Measurements from ENCODE around the gene ROBO1. TPM values are rescaled to one million over a fixed set of nuclear protein-coding genes. Genes with fewer than 3 reads are reported as not detected.

ROBO1 gene
- total and polyA plus RNA-seq, 2 of the 8 experiments (the other 6 are each of a cell fraction or from before 2014, with no cell fraction given) = 51.4 to 91.0 TPM

GRCh38 chr3:78823434-78823833 is 944.4 kb downstream of the ROBO1 start:
- no peak overlapping the region for H2AK5ac ChIP-seq (ENCODE audit: low read depth, low read length)
- FAIRE-seq = no peak
- H3K4me2 ChIP-seq (ENCODE audit: insufficient read depth in 1 of 2, low read depth in 2 of 2, low read length in 2 of 2) = no peak overlapping the region
- no peak overlapping the region for H3K56ac ChIP-seq (replicated peaks; ENCODE audit: insufficient read length, low read depth, low read length)
- no peak overlapping the region for H2BK15ac ChIP-seq (ENCODE audit: low read length)
- H3K27me3 ChIP-seq (replicated peaks in 1 of 4; ENCODE audit: control insufficient read depth in 3 of 4, extremely low read depth in 1 of 4, insufficient read depth in 3 of 4, low read length in 3 of 4) = no peaks in the 10 kb centered on the region
- H3K4me3 ChIP-seq (ENCODE audit: extremely low read depth in 1 of 4, insufficient read depth in 2 of 4, low read depth in 3 of 4, low read length in 4 of 4) = no peak overlapping the region
- TF ChIP-seq POLR2A (IDR thresholded peaks at IDR 0.05; ENCODE audit: control extremely low read depth in 1 of 2, low read depth in 2 of 2, low read length in 2 of 2) = no peak
- TF ChIP-seq SP2 (IDR thresholded peaks at IDR 0.05; ENCODE audit: low read length) = no peak
- no peak for TF ChIP-seq BACH1 (IDR thresholded peaks at IDR 0.05; ENCODE audit: low read length)
- no peak for TF ChIP-seq SUZ12 (IDR thresholded peaks at IDR 0.05; ENCODE audit: low read length)
- no peak for TF ChIP-seq JUND (IDR thresholded peaks at IDR 0.05; ENCODE audit: low read length)
- no peak for TF ChIP-seq SRF (IDR thresholded peaks at IDR 0.05; ENCODE audit: low read depth, low read length)
- no peak for TF ChIP-seq SIN3A (conservative IDR thresholded peaks at IDR 0.05 in 1 of 2, IDR thresholded peaks at IDR 0.05 in 1 of 2; ENCODE audit: low read depth in 1 of 2, low read length in 2 of 2)
- no peak for TF ChIP-seq HDAC6 (IDR thresholded peaks at IDR 0.05; ENCODE audit: low read depth, low read length)
- TF ChIP-seq ATF3 (IDR thresholded peaks at IDR 0.05; ENCODE audit: insufficient read depth, low read depth, low read length) = no peak
- no peak for TF ChIP-seq POU5F1 (IDR thresholded peaks at IDR 0.05; ENCODE audit: low read depth, low read length)
- TF ChIP-seq FOSL1 (IDR thresholded peaks at IDR 0.05; ENCODE audit: insufficient read depth, low read depth, low read length) = no peak
- no peak for TF ChIP-seq JUN (IDR thresholded peaks at IDR 0.05; ENCODE audit: low read depth, low read length)
- no peak for TF ChIP-seq NRF1 (IDR thresholded peaks at IDR 0.05; ENCODE audit: low read depth, low read length)
- TF ChIP-seq CTBP2 (IDR thresholded peaks at IDR 0.05; ENCODE audit: borderline replicate concordance, insufficient read depth, insufficient read length, low read length) = no peak
- no peak overlapping the region for H4K91ac ChIP-seq (replicated peaks; ENCODE audit: insufficient read length, low read length)
- WGBS, 2 experiments (ENCODE audit: extremely low coverage in 1 of 2, insufficient coverage in 1 of 2, insufficient read length in 1 of 2, insufficient replicate concordance in 2 of 2, low coverage in 1 of 2, low lambda C conversion rate in 2 of 2, missing lambda C conversion rate in 1 of 2) = 97% methylated on average over 4 of the region's 4 CpGs; no CpG with 5 or more reads in 1 of the 2 experiments
- no peaks in the 10 kb centered on the region for H3K36me3 ChIP-seq (ENCODE audit: control insufficient read depth in 2 of 4, insufficient read depth in 4 of 4, low read length in 3 of 4)
- H3K18ac ChIP-seq (ENCODE audit: extremely low read depth, low read length) = no peak overlapping the region
- no peak overlapping the region for H3K4ac ChIP-seq (replicated peaks; ENCODE audit: insufficient read length, low read depth, low read length)
- H2AFZ ChIP-seq (ENCODE audit: low read length) = no peak overlapping the region
- no peak overlapping the region for H3K14ac ChIP-seq (ENCODE audit: insufficient read length)
- H4K5ac ChIP-seq (ENCODE audit: insufficient read length, low read depth, low read length) = no peak overlapping the region
- no peak for DNase-seq (ENCODE audit: low read depth in 1 of 2, low spot score in 2 of 2)
- H4K8ac ChIP-seq (ENCODE audit: extremely low read depth, insufficient read depth, low read length) = no peak overlapping the region
- CTCF ChIA-PET (ENCODE audit: partially characterized antibody) = no interaction called here
- H3K9ac ChIP-seq (replicated peaks in 1 of 4; ENCODE audit: extremely low read depth in 1 of 4, low read depth in 3 of 4, low read length in 3 of 4) = no peak overlapping the region
- H4K20me1 ChIP-seq (replicated peaks in 1 of 2; ENCODE audit: control insufficient read depth in 1 of 2, insufficient read depth in 2 of 2, low read length in 2 of 2) = peaks cover 0 to 1% of the 10 kb centered on the region in 2 experiments
- H2BK20ac ChIP-seq (ENCODE audit: low read length) = no peak overlapping the region
- H3K9me3 ChIP-seq (ENCODE audit: insufficient read depth in 2 of 2, low read depth in 1 of 2, low read length in 1 of 2) = no peaks in the 10 kb centered on the region; a peak in 1 of 4 replicates
- H2BK5ac ChIP-seq (ENCODE audit: low read depth, low read length) = no peak overlapping the region
- H3K27ac ChIP-seq (ENCODE audit: low read depth, low read length) = no peak overlapping the region
- H3K79me1 ChIP-seq (ENCODE audit: low read depth, low read length) = 0 out of 2 replicates have a peak, but pooled peaks cover 2% of the 10 kb centered on the region
- H3K23ac ChIP-seq (ENCODE audit: insufficient read length) = no peak overlapping the region
- no peaks in the 10 kb centered on the region for H3K23me2 ChIP-seq (ENCODE audit: low read depth, low read length)
- H2BK12ac ChIP-seq (ENCODE audit: low read depth, low read length) = no peak overlapping the region
- H2BK120ac ChIP-seq (replicated peaks; ENCODE audit: low read depth, low read length) = no peak overlapping the region
- POLR2A ChIA-PET (ENCODE audit: partially characterized antibody) = no interaction called here
- H3K79me2 ChIP-seq (ENCODE audit: control insufficient read depth in 1 of 2, insufficient read depth in 2 of 2, low read length in 2 of 2) = no peaks in the 10 kb centered on the region; a peak in 1 of 4 replicates
- no peaks in the 10 kb centered on the region for H3K4me1 ChIP-seq (replicated peaks in 1 of 4; ENCODE audit: control insufficient read depth in 3 of 4, insufficient read depth in 4 of 4, low read length in 3 of 4)
